Measurements from ENCODE around the gene KLHDC10. TPM values are rescaled to one million over a fixed set of nuclear protein-coding genes. Genes with fewer than 3 reads are reported as not detected.

The KLHDC10 gene
- total and polyA plus RNA-seq, 2 of the 13 experiments (the other 11 are each of a cell fraction or from before 2014, with no cell fraction given): 11.9 to 21.6 TPM

DNA sequence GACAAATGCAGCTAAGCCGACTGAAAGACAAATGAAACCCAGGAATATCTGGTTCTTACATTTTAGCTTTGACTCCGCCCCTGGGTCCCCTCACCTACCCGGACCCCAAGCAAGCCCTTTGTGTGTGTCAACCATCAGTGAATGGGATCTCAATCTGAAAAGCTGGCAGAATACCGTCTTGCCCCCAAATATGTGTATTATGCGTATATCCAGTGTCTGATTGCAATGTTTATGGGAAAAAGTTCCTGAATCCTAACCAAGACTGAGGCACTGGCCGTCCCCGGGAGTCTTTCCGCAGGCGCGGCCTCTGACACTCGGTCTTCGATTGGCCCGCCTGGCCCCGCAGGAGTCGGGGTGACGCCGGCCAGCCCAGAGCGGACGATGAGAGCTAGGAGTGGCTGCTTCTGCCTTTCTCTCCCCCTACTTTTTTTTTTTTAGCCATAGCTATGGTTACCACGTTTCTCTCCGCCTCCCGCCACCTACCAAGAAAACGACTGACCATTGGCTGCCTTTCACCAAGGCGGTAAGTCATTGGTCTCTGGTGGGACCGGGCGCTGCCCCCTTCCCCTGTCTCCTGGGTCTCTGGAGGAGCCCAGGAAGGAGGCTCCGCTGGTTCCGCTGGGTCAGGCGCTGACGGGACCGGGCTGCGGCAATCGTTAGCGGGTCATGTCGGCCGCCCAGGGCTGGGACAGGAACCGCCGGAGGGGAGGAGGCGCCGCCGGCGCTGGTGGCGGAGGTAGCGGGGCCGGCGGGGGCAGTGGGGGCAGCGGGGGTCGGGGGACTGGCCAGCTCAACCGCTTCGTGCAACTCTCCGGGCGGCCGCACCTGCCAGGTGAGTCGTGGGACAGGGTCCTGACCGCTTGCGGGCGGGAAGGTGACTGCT lies at the start of gene KLHDC10 (continued):
- TF ChIP-seq EHMT2 (IDR thresholded peaks at IDR 0.05; ENCODE audit: borderline replicate concordance, low read depth, low read length): no peak
- TF ChIP-seq HNRNPLL (IDR thresholded peaks at IDR 0.05; ENCODE audit: low read depth, low read length, poor library complexity, severe bottlenecking): peak; percentile 92
- TF ChIP-seq, protein P1, sequence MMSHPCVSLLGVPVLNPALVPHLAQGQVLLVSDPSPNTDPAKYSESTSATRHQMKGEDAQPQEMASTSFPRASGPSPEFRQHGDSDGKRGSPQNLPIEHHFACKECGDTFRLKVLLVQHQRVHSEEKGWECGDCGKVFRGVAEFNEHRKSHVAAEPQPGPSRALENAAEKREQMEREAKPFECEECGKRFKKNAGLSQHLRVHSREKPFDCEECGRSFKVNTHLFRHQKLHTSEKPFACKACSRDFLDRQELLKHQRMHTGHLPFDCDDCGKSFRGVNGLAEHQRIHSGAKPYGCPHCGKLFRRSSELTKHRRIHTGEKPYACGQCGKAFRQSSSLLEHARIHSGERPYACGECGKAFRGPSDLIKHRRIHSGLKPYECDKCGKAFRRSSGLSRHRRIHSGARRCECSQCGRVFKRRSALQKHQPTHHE (CRISPR knock-in tag; IDR thresholded peaks at IDR 0.05; ENCODE audit: borderline replicate concordance): 0 out of 2 replicates have a peak, but pooled peaks have one; percentile 27
- TF ChIP-seq ZNF3 (CRISPR knock-in tag; IDR thresholded peaks at IDR 0.05): no peak
- TF ChIP-seq, protein P2, sequence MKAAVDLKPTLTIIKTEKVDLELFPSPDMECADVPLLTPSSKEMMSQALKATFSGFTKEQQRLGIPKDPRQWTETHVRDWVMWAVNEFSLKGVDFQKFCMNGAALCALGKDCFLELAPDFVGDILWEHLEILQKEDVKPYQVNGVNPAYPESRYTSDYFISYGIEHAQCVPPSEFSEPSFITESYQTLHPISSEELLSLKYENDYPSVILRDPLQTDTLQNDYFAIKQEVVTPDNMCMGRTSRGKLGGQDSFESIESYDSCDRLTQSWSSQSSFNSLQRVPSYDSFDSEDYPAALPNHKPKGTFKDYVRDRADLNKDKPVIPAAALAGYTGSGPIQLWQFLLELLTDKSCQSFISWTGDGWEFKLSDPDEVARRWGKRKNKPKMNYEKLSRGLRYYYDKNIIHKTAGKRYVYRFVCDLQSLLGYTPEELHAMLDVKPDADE (CRISPR knock-in tag; IDR thresholded peaks at IDR 0.05): no peak
- no peak for TF ChIP-seq MYNN (CRISPR knock-in tag; IDR thresholded peaks at IDR 0.05; ENCODE audit: low read depth)
- peak in 1 of 2 experiments; percentile 59; a peak in 1 of 4 replicates for TF ChIP-seq KLF16 (CRISPR knock-in tag; IDR thresholded peaks at IDR 0.05)
- 0 out of 2 replicates have a peak, but pooled peaks have one; percentile 27 for TF ChIP-seq RFX5 (IDR thresholded peaks at IDR 0.05; ENCODE audit: low read depth, low read length)
- peak; percentile 65; the same call in 1 of the 2 replicates for TF ChIP-seq ZNF776 (CRISPR knock-in tag; IDR thresholded peaks at IDR 0.05)
- TF ChIP-seq, protein P3, sequence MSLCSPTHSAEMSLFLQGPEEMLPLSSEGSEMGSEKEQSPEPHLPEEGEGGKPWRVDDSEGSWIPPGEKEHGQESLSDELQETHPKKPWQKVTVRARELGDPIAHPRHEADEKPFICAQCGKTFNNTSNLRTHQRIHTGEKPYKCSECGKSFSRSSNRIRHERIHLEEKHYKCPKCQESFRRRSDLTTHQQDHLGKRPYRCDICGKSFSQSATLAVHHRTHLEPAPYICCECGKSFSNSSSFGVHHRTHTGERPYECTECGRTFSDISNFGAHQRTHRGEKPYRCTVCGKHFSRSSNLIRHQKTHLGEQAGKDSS (CRISPR knock-in tag; IDR thresholded peaks at IDR 0.05; ENCODE audit: borderline replicate concordance, low read depth): peak; percentile 88
- TF ChIP-seq, protein P4, sequence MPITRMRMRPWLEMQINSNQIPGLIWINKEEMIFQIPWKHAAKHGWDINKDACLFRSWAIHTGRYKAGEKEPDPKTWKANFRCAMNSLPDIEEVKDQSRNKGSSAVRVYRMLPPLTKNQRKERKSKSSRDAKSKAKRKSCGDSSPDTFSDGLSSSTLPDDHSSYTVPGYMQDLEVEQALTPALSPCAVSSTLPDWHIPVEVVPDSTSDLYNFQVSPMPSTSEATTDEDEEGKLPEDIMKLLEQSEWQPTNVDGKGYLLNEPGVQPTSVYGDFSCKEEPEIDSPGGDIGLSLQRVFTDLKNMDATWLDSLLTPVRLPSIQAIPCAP (CRISPR knock-in tag; IDR thresholded peaks at IDR 0.05; ENCODE audit: low read depth): no peak
- no peak; the same call in 1 of the 2 replicates for TF ChIP-seq ZC3H4 (CRISPR knock-in tag; IDR thresholded peaks at IDR 0.05; ENCODE audit: borderline replicate concordance)
- TF ChIP-seq REXO4 (CRISPR knock-in tag; IDR thresholded peaks at IDR 0.05; ENCODE audit: borderline replicate concordance): no peak
- TF ChIP-seq, protein P5, sequence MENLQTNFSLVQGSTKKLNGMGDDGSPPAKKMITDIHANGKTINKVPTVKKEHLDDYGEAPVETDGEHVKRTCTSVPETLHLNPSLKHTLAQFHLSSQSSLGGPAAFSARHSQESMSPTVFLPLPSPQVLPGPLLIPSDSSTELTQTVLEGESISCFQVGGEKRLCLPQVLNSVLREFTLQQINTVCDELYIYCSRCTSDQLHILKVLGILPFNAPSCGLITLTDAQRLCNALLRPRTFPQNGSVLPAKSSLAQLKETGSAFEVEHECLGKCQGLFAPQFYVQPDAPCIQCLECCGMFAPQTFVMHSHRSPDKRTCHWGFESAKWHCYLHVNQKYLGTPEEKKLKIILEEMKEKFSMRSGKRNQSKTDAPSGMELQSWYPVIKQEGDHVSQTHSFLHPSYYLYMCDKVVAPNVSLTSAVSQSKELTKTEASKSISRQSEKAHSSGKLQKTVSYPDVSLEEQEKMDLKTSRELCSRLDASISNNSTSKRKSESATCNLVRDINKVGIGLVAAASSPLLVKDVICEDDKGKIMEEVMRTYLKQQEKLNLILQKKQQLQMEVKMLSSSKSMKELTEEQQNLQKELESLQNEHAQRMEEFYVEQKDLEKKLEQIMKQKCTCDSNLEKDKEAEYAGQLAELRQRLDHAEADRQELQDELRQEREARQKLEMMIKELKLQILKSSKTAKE (CRISPR knock-in tag; IDR thresholded peaks at IDR 0.05; ENCODE audit: borderline replicate concordance): no peak
- TF ChIP-seq ADNP (CRISPR knock-in tag; IDR thresholded peaks at IDR 0.05): no peak
- TF ChIP-seq SMARCC2 (IDR thresholded peaks at IDR 0.05): no peak
- TF ChIP-seq, protein P6, sequence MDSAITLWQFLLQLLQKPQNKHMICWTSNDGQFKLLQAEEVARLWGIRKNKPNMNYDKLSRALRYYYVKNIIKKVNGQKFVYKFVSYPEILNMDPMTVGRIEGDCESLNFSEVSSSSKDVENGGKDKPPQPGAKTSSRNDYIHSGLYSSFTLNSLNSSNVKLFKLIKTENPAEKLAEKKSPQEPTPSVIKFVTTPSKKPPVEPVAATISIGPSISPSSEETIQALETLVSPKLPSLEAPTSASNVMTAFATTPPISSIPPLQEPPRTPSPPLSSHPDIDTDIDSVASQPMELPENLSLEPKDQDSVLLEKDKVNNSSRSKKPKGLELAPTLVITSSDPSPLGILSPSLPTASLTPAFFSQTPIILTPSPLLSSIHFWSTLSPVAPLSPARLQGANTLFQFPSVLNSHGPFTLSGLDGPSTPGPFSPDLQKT (CRISPR knock-in tag; IDR thresholded peaks at IDR 0.05; ENCODE audit: borderline replicate concordance): no peak
- peak; percentile 87; the same call in 1 of the 2 replicates for TF ChIP-seq ZNF792 (CRISPR knock-in tag; IDR thresholded peaks at IDR 0.05)
- no peak for TF ChIP-seq RAD21 (CRISPR knock-in tag; IDR thresholded peaks at IDR 0.05)
- TF ChIP-seq NCOA2 (CRISPR knock-in tag; IDR thresholded peaks at IDR 0.05): 0 out of 2 replicates have a peak, but pooled peaks have one; percentile 26
- peak; percentile 67 for TF ChIP-seq TBL1XR1 (IDR thresholded peaks at IDR 0.05; ENCODE audit: borderline replicate concordance, low read length, partially characterized antibody)
